Stimulated activated CD8-positive, alpha-beta memory T cell treated with anti-CD3 and anti-CD28 coated beads, Interleukin-7, amount 100 ng/mL, for 4 hours (primary cell): ENCODE measurements around the gene EPB41L2.

Experiments used
- DNase-seq, 2 donors: peaks; one replicate each; pipeline ENCODE4 v3.0.0-alpha.2; 2020; ENCODE audit warnings: low read depth in 2 of 2

Gene EPB41L2

GRCh38 chr6:130865793-130866192, 197.3 kb downstream of the EPB41L2 start:
- no peak for DNase-seq

GRCh38 chr6:130864344-130864743, 198.7 kb downstream of the EPB41L2 start:
- DNase-seq, result no peak

GRCh38 chr6:130863415-130864230, 199.4 kb downstream of the EPB41L2 start:
- no peak for DNase-seq

- no peak for DNase-seq
Measured at GRCh38 chr6:130862370-130862769, 200.7 kb downstream of the EPB41L2 start.

GRCh38 chr6:130859161-130859867, 203.7 kb downstream of the EPB41L2 start:
- DNase-seq, result no peak

- no peak for DNase-seq
Measured at GRCh38 chr6:130858498-130859160, 204.4 kb downstream of the EPB41L2 start.

GRCh38 chr6:130858054-130858453, 205.0 kb downstream of the EPB41L2 start:
- DNase-seq, result no peak

- DNase-seq, result no peak
Measured at GRCh38 chr6:130853555-130854183, 209.4 kb downstream of the EPB41L2 start.

GRCh38 chr6:130852844-130853554, 210.0 kb downstream of the EPB41L2 start:
- DNase-seq, result no peak

GRCh38 chr6:130851026-130851425, 212.0 kb downstream of the EPB41L2 start:
- DNase-seq, result no peak

- DNase-seq, result no peak
Measured at GRCh38 chr6:130849594-130849993, 213.5 kb downstream of the EPB41L2 start.

GRCh38 chr6:130848945-130849344, 214.1 kb downstream of the EPB41L2 start:
- DNase-seq, result no peak

GRCh38 chr6:130847001-130847910, 215.8 kb downstream of the EPB41L2 start:
- DNase-seq, result no peak

- no peak for DNase-seq
Measured at GRCh38 chr6:130846501-130846900, 216.5 kb downstream of the EPB41L2 start.

- DNase-seq, result no peak
Measured at GRCh38 chr6:130843575-130844320, 219.3 kb downstream of the EPB41L2 start.

- no peak for DNase-seq
Measured at GRCh38 chr6:130841128-130841728, 221.8 kb downstream of the EPB41L2 start.

- DNase-seq, result no peak
Measured at GRCh38 chr6:130840050-130840449, 223.0 kb downstream of the EPB41L2 start.

GRCh38 chr6:130839379-130839778, 223.7 kb downstream of the EPB41L2 start:
- no peak for DNase-seq

GRCh38 chr6:130838951-130839350, 224.1 kb downstream of the EPB41L2 start:
- DNase-seq, result no peak
